Smooth muscle cell (in vitro differentiated cells): ENCODE measurements around the gene PSAP. TPM values are rescaled to one million over a fixed set of nuclear protein-coding genes. Genes with fewer than 3 reads are reported as not detected.

Experiments used
- DNase-seq: peaks from one replicate; lab custom pipeline; 2025; ENCODE audit not compliant: unreplicated experiment; lab: John Stamatoyannopoulos, UW
- H2AFZ ChIP-seq: fragments of 200-600 bp; sonication (generic); 2 replicates; pipeline ENCODE4 v1.6.0; 2016; ENCODE audit warnings: antibody characterized with exemption, low read depth, mild to moderate bottlenecking
- H3F3A ChIP-seq: fragments of 200-600 bp; sonication (generic); 2 replicates; pipeline ENCODE4 v1.6.0; 2017; ENCODE audit warnings: antibody characterized with exemption, low read depth
- H3K27ac ChIP-seq: fragments of 200-600 bp; sonication (generic); 2 replicates; pipeline ENCODE4 v1.5.1; 2016; ENCODE audit warnings: low read depth, mild to moderate bottlenecking
- H3K27me3 ChIP-seq: fragments of 200-600 bp; sonication (generic); 2 replicates; pipeline ENCODE4 v1.6.1; 2016; ENCODE audit warnings: low read depth, mild to moderate bottlenecking
- H3K36me3 ChIP-seq: fragments of 200-600 bp; sonication (generic); 2 replicates; pipeline ENCODE4 v1.5.1; 2016; ENCODE audit warnings: low read depth
- H3K4me1 ChIP-seq: fragments of 200-600 bp; sonication (generic); 2 replicates; pipeline ENCODE4 v1.5.1; 2016; ENCODE audit warnings: low read depth
- H3K4me2 ChIP-seq: fragments of 200-600 bp; sonication (generic); 2 replicates; pipeline ENCODE4 v1.6.0; 2016; ENCODE audit warnings: mild to moderate bottlenecking
- H3K4me3 ChIP-seq: fragments of 200-600 bp; sonication (generic); 2 replicates; pipeline ENCODE4 v1.5.1; 2016; ENCODE audit warnings: mild to moderate bottlenecking
- H3K79me2 ChIP-seq: fragments of 200-600 bp; sonication (generic); 2 replicates; pipeline ENCODE4 v1.6.0; 2016; ENCODE audit warnings: low read depth, mild to moderate bottlenecking
- H3K9ac ChIP-seq: fragments of 200-600 bp; sonication (generic); 2 replicates; pipeline ENCODE4 v1.6.0; 2016; ENCODE audit warnings: low read depth
- H3K9me3 ChIP-seq: fragments of 200-600 bp; sonication (generic); replicated peaks from 2 replicates; pipeline ENCODE4 v1.5.1; 2016; ENCODE audit warnings: low read depth
- H4K20me1 ChIP-seq: fragments of 200-600 bp; sonication (generic); 2 replicates; pipeline ENCODE4 v1.6.0; 2016; ENCODE audit warnings: low read depth
- WGBS: methylation state at CpG from one replicate; pipeline ENCODE4 v1.1.7; 2016; ENCODE audit warnings: low lambda C conversion rate; 5-methylcytosine and 5-hydroxymethylcytosine counted together
- polyA plus RNA-seq: library from polyadenylated mRNA; unstranded; fragments of >200 nt; fragmentation: Nextera tagmentation; extraction: Ambion mirVana; gene quantifications from 2 replicates; pipeline ENCODE4 v1.2.1, GENCODE V29; 2016
- total RNA-seq: library from RNA; depleted of rRNA; stranded (reverse); fragments of >200 nt; gene quantifications from 2 replicates; pipeline ENCODE4 v1.2.3, GENCODE V29; 2014
- TF ChIP-seq, protein P1 (sequence below): fragments of 200-600 bp; sonication (generic); IDR thresholded peaks from 2 replicates; pipeline ENCODE4 v1.5.1; 2017; ENCODE audit warnings: borderline replicate concordance, mild to moderate bottlenecking, antibody characterized with exemption; ENCODE audit not compliant: insufficient read depth, poor library complexity, severe bottlenecking

Gene PSAP
- total and polyA plus RNA-seq, 2 experiments from 2014 or later = 282 to 500 TPM

DNA sequence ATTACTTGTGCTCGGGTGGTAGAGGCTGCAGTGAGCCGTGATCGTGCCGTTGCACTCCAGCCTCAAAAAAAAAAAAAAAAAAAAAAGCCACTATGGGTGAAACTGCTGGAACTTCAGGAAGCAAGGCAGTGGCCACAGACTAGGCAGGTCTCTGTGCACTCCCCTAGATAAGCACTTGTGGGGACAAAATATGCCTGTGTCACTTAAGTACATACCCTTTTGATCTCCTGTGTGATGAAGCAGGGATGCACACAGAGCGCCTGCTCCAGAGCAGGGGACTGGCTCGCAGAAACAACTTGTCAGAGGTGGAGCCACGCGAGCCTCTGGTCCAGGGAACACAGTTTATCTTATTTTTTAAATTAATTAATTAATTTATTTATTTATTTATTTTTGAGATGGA lies 42.9 kb upstream of the PSAP start:
- TF ChIP-seq, protein P1, sequence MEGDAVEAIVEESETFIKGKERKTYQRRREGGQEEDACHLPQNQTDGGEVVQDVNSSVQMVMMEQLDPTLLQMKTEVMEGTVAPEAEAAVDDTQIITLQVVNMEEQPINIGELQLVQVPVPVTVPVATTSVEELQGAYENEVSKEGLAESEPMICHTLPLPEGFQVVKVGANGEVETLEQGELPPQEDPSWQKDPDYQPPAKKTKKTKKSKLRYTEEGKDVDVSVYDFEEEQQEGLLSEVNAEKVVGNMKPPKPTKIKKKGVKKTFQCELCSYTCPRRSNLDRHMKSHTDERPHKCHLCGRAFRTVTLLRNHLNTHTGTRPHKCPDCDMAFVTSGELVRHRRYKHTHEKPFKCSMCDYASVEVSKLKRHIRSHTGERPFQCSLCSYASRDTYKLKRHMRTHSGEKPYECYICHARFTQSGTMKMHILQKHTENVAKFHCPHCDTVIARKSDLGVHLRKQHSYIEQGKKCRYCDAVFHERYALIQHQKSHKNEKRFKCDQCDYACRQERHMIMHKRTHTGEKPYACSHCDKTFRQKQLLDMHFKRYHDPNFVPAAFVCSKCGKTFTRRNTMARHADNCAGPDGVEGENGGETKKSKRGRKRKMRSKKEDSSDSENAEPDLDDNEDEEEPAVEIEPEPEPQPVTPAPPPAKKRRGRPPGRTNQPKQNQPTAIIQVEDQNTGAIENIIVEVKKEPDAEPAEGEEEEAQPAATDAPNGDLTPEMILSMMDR = no peak
- Histone ChIP-seq H3K27me3 (no peaks in the 10 kb centered on the region), H3F3A (no peaks in the 10 kb centered on the region), H4K20me1 (no peaks in the 10 kb centered on the region), H3K79me2 (no peaks in the 10 kb centered on the region), H2AFZ (no peak overlapping the region), H3K4me1 (no peaks in the 10 kb centered on the region), H3K4me2 (no peak overlapping the region), H3K9me3 (no peaks in the 10 kb centered on the region), H3K36me3 (no peaks in the 10 kb centered on the region), H3K4me3 (no peak overlapping the region), H3K27ac (no peak overlapping the region), H3K9ac (no peak overlapping the region)
- WGBS = 92% methylated on average over 8 of the region's 8 CpGs
- DNase-seq = no peak

- H3K4me3 ChIP-seq = no peak overlapping the region
- H3K9ac ChIP-seq = no peak overlapping the region
- 89% methylated on average over 12 of the region's 12 CpGs for WGBS
- no peaks in the 10 kb centered on the region for H3K9me3 ChIP-seq
- TF ChIP-seq, protein P1 = no peak
- H3K36me3 ChIP-seq = no peaks in the 10 kb centered on the region
- DNase-seq = no peak
- no peaks in the 10 kb centered on the region for H3K4me1 ChIP-seq
- H3K4me2 ChIP-seq = no peak overlapping the region
- no peaks in the 10 kb centered on the region for H3F3A ChIP-seq
- H3K27ac ChIP-seq = no peak overlapping the region
- H3K79me2 ChIP-seq = no peaks in the 10 kb centered on the region
- no peaks in the 10 kb centered on the region for H3K27me3 ChIP-seq
- no peaks in the 10 kb centered on the region for H4K20me1 ChIP-seq
- H2AFZ ChIP-seq = no peak overlapping the region
These were observed 42.3 kb upstream of the PSAP start for GRCh38 chr10:71893258-71893815.

GRCh38 chr10:71891437-71891836 lies 40.4 kb upstream of the PSAP start:
- WGBS = 52% methylated on average over 7 of the region's 7 CpGs
- Histone ChIP-seq H3K4me2 (no peak overlapping the region), H3K9ac (no peak overlapping the region), H3K27me3 (no peaks in the 10 kb centered on the region), H3K9me3 (no peaks in the 10 kb centered on the region), H3K4me3 (no peak overlapping the region), H3K36me3 (no peaks in the 10 kb centered on the region), H2AFZ (no peak overlapping the region), H3K27ac (no peak overlapping the region), H4K20me1 (no peaks in the 10 kb centered on the region), H3K79me2 (no peaks in the 10 kb centered on the region), H3F3A (no peaks in the 10 kb centered on the region), H3K4me1 (no peaks in the 10 kb centered on the region)
- no peak for DNase-seq
- TF ChIP-seq, protein P1 = no peak

- no peaks in the 10 kb centered on the region for H3K79me2 ChIP-seq
- DNase-seq = no peak
- no peaks in the 10 kb centered on the region for H3K4me1 ChIP-seq
- H3K27me3 ChIP-seq = no peaks in the 10 kb centered on the region
- no peaks in the 10 kb centered on the region for H4K20me1 ChIP-seq
- TF ChIP-seq, protein P1 = no peak
- peak overlapping the region; percentile 92 for H3K4me2 ChIP-seq
- no peaks in the 10 kb centered on the region for H3K9me3 ChIP-seq
- H3K36me3 ChIP-seq = no peaks in the 10 kb centered on the region
- 53% methylated on average over 9 of the region's 9 CpGs for WGBS
- H3K9ac ChIP-seq = peak overlapping the region; percentile 54
- H3K4me3 ChIP-seq = peak overlapping the region; percentile 66
- no peaks in the 10 kb centered on the region for H3F3A ChIP-seq
- peak overlapping the region; percentile 98 for H2AFZ ChIP-seq
- H3K27ac ChIP-seq = peak overlapping the region; percentile 78
These were observed 38.4 kb upstream of the PSAP start for GRCh38 chr10:71889388-71889987.
